Activated CD8-positive, alpha-beta T cell treated with anti-CD3 and anti-CD28 coated beads for 36 hours (primary cell): Measurements from ENCODE around the gene HEATR5A. TPM values are rescaled to one million over a fixed set of nuclear protein-coding genes. Genes with fewer than 3 reads are reported as not detected.
"Not testable (repeated sequence)": the region's sequence is repeated elsewhere in the genome, so short reads cannot be mapped to it uniquely, and the experiment has no call there.

ENCODE experiments used
- ATAC-seq: fragments of 200-7000 bp; cut with Tn5 transposase; one replicate; pipeline ENCODE4 v1.10.0; 2021; ENCODE audit warnings: mild to moderate bottlenecking, moderate library complexity
- CTCF ChIA-PET: fragments of 350-600 bp; sonication (Branson Sonifier 250); formaldehyde crosslinking; loops from one replicate; lab custom pipeline; 2021; ENCODE audit warnings: antibody characterized with exemption; lab: Charles Lee
- POLR2A ChIA-PET: fragments of 350-600 bp; sonication (Branson Sonifier 250); formaldehyde crosslinking; loops from one replicate; lab custom pipeline; 2021; ENCODE audit warnings: antibody characterized with exemption; lab: Charles Lee
- DNase-seq: peaks from one replicate; pipeline ENCODE4 v3.0.0-alpha.2; 2020
- H3K27ac Mint-ChIP-seq: one replicate; pipeline ENCODE4 v1.8.0; 2021; ENCODE audit warnings: mild to moderate bottlenecking, mixed read lengths
- H3K27me3 Mint-ChIP-seq: one replicate; pipeline ENCODE4 v1.8.0; 2021; ENCODE audit warnings: mixed read lengths
- H3K36me3 Mint-ChIP-seq: one replicate; pipeline ENCODE4 v1.8.0; 2021; ENCODE audit warnings: low read depth, mixed read lengths
- H3K4me1 Mint-ChIP-seq: one replicate; pipeline ENCODE4 v1.8.0; 2021; ENCODE audit warnings: low read depth, mixed read lengths
- H3K4me3 Mint-ChIP-seq: one replicate; pipeline ENCODE4 v1.8.0; 2021; ENCODE audit warnings: mild to moderate bottlenecking, moderate library complexity, mixed read lengths
- H3K9me3 Mint-ChIP-seq: one replicate; pipeline ENCODE4 v1.8.0; 2021; ENCODE audit warnings: mixed read lengths
- CTCF ChIP-seq: fragments of 200-600 bp; IDR thresholded peaks from one replicate; pipeline ENCODE4 v1.8.0; 2022; ENCODE audit warnings: antibody characterized with exemption, mild to moderate bottlenecking
- intact Hi-C: fragments of 100-400 bp; cut with micrococcal nuclease; formaldehyde crosslinking; loops from one replicate; pipeline ENCODE4 v1.10.0; 2022
- total RNA-seq, 2 experiments: library from RNA; stranded (reverse); gene quantifications; one replicate each; pipeline ENCODE4 v1.2.3, GENCODE V29; 2021

Gene HEATR5A
- total RNA-seq, 2 experiments from 2014 or later: 12.7 to 15.7 TPM

GRCh38 chr14:31261859-31262731, 158.3 kb downstream of the HEATR5A start:
- ChIA-PET POLR2A (interaction anchor here (1.0 to 1.2 kb wide), 2 partner anchors 9 to 55 kb away, joined by 3 read pairs; partner anchors contain the start of gene HECTD1), CTCF (interaction anchor here (1.6 kb wide), 1 partner anchor 12 kb away, joined by 3 read pairs; no protein-coding TSS in a partner anchor)
- intact Hi-C loops: no loop called here
- no peak for TF ChIP-seq CTCF
- Mint-ChIP-seq H3K4me1 (peaks cover 2% of the 10 kb centered on the region), H3K27ac (no peak overlapping the region), H3K4me3 (no peak overlapping the region), H3K27me3 (no peaks in the 10 kb centered on the region), H3K9me3 (no peaks in the 10 kb centered on the region), H3K36me3 (no peaks in the 10 kb centered on the region)
- ATAC-seq (no peak), DNase-seq (no peak)

- Mint-ChIP-seq H3K4me3 (no peak overlapping the region), H3K27me3 (no peaks in the 10 kb centered on the region), H3K36me3 (no peaks in the 10 kb centered on the region), H3K27ac (no peak overlapping the region), H3K4me1 (peaks cover 2% of the 10 kb centered on the region), H3K9me3 (no peaks in the 10 kb centered on the region)
- ChIA-PET CTCF (no interaction called here), POLR2A (no interaction called here)
- no peak for ATAC-seq
- TF ChIP-seq CTCF: no peak
- intact Hi-C loops: no loop called here
- no peak for DNase-seq
Measured at GRCh38 chr14:31261523-31261858, 158.9 kb downstream of the HEATR5A start.

- H3K36me3 Mint-ChIP-seq, ATAC-seq, H3K4me3 Mint-ChIP-seq, H3K27ac Mint-ChIP-seq, intact Hi-C loops, DNase-seq, H3K4me1 Mint-ChIP-seq, H3K27me3 Mint-ChIP-seq, H3K9me3 Mint-ChIP-seq: not testable (repeated sequence)
- POLR2A ChIA-PET: interaction anchor here (0.7 to 1.0 kb wide), 2 partner anchors 32 to 82 kb away, joined by 3 read pairs; no protein-coding TSS in a partner anchor
- CTCF ChIA-PET: interaction anchor here (2.2 kb wide), 1 partner anchor 12 kb away, joined by 9 read pairs; no protein-coding TSS in a partner anchor
Measured at GRCh38 chr14:31259040-31259435, 161.3 kb downstream of the HEATR5A start.

GRCh38 chr14:31258427-31259039, 161.8 kb downstream of the HEATR5A start:
- intact Hi-C loops: no loop called here
- no peak for ATAC-seq
- no peaks in the 10 kb centered on the region for H3K4me1 Mint-ChIP-seq
- no peaks in the 10 kb centered on the region for H3K27me3 Mint-ChIP-seq
- H3K27ac Mint-ChIP-seq: no peak overlapping the region
- ChIA-PET CTCF (interaction anchor here (2.2 kb wide), 1 partner anchor 13 kb away, joined by 9 read pairs; no protein-coding TSS in a partner anchor), POLR2A (interaction anchor here (0.7 to 1.0 kb wide), 2 partner anchors 32 to 82 kb away, joined by 3 read pairs; no protein-coding TSS in a partner anchor)
- TF ChIP-seq CTCF: no peak
- H3K36me3 Mint-ChIP-seq: no peaks in the 10 kb centered on the region
- H3K4me3 Mint-ChIP-seq: no peak overlapping the region
- DNase-seq: no peak
- H3K9me3 Mint-ChIP-seq: no peaks in the 10 kb centered on the region

GRCh38 chr14:31257554-31258426, 162.6 kb downstream of the HEATR5A start:
- ATAC-seq, H3K27ac Mint-ChIP-seq, intact Hi-C loops, H3K9me3 Mint-ChIP-seq, H3K4me3 Mint-ChIP-seq, H3K4me1 Mint-ChIP-seq, POLR2A ChIA-PET, DNase-seq, H3K27me3 Mint-ChIP-seq, H3K36me3 Mint-ChIP-seq: not testable (repeated sequence)
- CTCF ChIA-PET: interaction anchor here (0.8 to 2.2 kb wide), 2 partner anchors 14 to 51 kb away, joined by 3 to 9 read pairs; no protein-coding TSS in a partner anchor
